GM19463 (cell line): ENCODE results near the gene MYPOP.

Source experiments
- ATAC-seq: cut with Tn5 transposase; IDR thresholded peaks from one replicate; pipeline ENCODE4 v1.9.1; 2021; ENCODE audit warnings: mild to moderate bottlenecking, moderate library complexity; ENCODE audit not compliant: unreplicated experiment

MYPOP gene, protein sequence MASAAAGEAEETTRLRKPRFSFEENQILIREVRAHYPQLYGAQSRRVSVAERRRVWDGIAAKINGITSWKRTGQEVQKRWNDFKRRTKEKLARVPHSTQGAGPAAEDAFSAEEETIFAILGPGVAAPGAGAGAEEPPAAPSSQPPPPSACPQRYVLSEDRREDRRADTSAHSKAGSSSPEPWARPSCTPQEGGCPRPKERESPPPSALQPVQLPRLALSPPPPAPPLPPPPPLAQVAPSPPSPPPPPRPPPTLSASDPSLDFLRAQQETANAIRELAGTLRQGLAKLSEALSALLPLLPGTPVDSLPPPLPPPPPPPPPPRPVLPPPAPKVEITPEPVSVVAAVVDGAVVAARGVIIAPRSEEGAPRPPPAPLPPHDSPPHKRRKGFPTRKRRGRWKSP

DNA sequence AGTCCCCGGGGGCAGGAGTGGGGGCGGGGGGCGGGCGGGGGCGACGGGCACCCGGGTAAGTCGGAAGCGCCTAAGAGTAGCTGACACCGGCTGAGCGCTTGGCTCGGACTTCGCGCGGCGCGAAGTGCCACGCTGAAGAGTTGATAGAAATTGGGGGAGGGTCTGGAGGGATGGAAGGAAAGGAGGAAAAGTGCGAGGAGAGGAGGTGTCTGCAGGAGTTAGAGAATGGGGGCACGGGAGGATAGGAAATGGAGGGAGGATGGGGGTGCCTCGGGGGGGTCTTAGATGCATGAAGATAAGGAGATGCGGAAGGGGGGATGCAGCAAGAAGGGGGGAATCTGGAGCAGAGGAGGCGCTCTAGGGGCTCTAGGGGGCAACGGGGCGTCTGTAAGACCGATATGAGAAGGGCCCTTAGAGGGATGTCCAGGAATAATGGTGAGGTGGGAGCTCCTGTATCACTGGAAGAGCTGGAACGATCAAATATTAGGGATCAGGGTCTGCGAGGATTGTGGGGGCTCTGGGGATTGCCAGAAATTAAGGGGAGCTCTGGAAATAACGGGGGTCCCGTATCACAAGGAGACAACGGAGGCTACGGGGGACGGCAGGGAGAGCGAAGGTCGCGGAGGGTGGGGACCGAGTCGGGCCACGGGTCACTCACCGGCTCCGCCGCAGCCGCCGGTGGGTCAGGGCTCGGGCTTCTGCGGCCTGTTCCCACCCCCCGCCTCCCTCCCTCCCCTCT is at the start of gene MYPOP:
Gene MYPOP (minus strand): TSS at position 702 of the 739 bp plus-strand sequence. CDS start 840 bp downstream, outside the sequence.
- ATAC-seq = no peak

DNA sequence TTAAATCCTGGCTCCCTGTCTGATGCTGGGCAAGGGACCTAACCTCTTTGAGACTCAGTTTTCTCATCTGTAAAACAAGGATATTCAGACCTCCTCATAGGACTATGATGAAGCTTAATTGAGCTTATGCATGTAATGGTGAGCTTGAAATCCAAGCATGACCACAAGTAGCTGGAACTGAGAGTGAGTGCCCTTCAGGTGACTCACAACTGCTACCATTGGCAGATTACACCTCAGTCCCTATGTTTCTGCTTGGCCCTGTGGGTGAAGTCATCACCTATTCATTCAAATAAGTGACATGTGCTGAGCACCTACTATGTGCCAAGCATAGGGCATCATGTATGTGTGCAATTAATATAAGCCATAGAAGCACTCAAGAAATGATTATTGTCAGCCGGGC is 45.5 kb upstream of the MYPOP start:
- no peak for ATAC-seq

DNA sequence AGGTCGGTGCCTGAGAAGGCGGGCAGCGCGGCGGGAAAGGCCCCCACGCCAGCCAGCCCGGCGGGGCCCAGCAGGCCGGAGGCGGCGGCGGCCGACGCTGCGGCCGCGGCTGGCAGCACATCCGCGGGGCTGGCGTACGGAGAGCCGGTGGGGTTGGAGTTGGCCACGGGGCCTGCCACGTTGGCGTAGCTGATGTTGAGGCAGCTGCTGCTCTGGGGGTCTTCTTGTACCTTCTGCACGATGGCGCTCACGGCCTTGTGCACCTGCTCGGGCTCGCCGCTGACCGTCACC is 38.0 kb upstream of the MYPOP start:
- no peak for ATAC-seq

DNA sequence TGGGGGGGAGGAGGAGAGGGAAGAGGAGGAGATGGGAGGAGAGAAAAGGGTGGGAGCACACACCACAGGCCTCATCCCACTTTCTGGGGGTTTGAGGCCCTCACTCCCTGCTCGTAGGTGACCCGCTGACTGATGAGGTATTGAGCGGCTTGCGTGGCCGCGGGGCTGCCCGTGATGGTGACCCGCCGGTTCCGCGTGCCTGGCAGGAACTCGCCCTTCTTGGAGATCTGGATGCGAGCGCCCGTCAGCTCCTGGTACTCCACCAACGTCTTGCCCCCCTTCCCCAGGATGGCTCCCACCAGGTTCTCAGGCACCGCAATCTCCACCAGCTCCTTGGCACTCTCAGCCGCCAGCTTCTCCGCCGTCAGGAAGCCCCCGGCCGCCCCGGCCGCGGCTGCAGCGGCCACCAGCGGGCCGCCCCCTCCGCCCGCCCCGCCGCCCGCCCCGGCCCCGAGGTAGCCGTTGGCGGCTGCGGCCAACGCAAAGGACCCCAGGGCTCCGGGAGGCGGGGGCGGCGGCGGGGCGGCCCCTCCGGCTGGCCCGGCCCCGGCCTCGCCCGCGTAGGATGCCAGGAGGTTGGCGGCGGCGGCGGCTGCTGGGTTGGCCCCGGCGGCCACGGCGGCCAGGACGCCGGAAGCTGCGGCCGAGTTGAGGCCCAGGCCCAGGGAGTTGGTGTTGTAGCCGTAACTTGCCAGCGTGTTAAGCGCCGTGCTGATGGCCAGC is 37.5 kb upstream of the MYPOP start:
- ATAC-seq = no peak

DNA sequence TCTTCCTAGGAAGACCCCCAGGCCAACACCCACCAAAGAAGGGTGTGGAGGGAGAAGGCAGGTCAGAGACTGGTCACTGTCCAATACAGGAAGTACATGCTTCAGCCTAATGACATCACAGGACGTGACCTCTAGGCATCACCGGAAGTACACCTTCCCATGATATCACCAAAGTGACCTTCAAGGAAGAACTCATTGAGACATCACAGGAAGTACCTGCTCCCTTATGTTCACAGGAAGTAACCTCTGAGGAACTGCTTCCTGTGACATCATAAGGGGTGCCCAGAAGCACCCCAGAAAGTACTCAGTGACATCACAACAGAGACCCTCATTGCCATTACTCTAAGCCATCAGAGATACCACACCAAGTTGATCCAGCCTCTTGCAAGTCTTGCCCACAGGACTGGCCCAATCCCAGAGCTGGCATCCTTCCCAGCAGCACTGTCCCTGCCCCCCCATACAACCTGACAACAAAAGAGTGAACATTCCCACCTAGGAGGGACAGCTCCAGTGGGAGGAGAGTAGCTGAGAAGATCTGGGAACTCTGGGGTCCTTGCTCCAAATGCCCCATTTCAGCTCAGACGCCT is 36.4 kb upstream of the MYPOP start:
- ATAC-seq = no peak

DNA sequence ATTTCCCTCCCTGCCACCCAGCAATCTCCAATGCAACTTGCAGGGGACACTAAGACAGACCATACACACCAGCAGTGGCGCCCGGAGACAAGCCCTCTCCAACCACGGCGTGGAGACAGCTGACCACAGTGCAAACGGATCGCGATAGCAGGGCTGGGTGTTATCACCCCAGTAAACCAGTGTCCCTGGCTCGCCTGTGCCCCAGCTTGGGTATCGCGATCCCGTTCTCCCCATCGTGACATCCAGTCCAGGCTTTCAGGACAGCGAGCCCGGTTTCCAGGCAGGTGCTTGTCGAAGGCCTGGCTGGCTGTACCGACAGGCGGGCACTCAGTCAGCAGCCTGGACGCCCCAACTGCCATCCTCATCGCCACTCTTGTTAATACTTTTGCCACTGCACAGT is 32.9 kb upstream of the MYPOP start:
- ATAC-seq = no peak

DNA sequence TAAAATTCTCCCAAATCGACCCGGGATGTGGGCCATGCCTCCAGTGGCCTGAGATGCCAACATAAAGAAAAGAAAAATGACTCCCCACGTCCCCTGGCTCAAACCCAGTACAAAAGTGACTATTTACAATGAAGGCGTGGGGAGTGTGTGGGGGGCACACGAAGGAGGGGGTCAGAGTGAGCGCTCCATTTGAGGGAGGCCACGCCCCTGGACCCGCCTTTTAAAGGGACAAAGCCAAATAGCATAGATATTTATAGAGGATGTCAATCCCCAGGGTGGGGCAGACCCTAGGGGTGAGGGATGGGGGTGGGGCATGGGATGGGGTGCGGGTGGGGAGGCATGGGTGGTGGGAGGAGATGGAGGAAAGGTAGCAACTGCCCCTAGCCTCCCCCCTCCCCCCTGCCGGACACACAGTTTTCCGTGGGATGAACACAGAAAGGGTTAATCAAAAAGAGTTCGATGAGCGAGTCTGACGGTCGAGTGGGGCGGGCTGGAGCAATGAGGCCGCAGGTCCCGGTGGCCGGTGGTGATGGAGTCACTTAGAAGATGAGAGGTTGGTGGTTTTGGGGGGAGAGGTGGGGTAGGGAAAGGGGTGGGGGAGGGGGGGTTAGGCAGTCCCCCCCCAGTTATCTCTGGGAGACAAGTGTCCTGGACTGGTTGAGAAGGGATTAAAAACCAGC is 32.3 kb upstream of the MYPOP start:
- no peak for ATAC-seq

DNA sequence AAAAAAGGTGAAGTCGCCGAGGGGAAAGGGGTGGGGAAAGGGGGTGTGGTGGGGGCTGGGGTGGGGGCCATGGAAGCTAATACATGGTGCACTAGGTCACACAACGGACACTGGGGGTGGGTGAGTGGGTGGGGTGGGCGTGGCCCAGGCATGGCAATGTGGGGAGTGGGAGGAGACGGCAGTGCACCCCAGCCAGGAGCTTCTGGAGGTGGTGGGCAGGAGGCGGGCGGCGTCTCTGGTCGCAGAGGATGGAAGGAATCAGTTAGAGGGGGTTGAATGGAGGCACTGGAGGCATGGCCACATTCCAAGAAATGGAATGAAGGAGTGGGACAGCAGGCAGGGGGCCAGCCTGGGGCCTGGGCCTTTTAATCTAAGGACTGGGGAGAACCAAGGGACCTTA is 31.3 kb upstream of the MYPOP start:
- ATAC-seq = no peak

DNA sequence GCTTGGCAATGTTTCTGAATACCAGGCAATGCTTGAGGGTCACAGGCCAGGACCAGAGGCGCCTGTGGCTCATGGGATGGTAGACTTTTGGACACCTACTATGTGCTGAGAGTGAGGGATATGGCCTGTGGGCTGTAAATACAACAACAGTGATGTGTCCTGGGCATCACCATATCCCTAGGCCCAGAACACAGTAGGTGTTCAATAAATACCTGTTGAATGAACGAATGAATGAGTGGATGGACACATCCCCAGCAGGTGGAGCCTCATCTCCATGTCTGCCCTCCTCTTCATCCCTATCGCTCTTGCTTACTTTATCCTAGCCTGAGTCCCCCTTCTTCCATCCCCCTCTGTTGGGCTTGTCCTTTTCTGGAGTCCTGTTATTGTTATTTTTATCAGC is 28.6 kb upstream of the MYPOP start:
- ATAC-seq = no peak

DNA sequence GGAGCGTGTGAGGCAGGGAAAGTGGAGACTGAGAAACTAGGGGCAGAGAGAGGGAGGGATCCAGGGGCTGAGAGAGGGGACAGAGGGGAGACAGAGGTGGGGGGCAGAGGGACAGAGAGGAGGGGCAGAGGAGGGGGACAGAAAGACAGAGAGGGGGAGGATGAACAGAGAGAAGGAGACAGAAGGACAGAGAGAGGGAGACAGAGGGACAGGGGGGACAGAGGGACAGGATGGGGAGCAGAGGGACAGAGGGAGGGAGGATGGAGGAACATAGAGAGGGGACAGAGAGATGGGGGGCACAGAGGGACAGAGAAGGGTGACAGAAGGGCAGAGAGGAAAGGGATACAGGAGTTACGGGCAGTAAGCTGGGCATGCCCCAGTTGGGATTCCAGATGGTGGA is 26.8 kb upstream of the MYPOP start:
- no peak for ATAC-seq

DNA sequence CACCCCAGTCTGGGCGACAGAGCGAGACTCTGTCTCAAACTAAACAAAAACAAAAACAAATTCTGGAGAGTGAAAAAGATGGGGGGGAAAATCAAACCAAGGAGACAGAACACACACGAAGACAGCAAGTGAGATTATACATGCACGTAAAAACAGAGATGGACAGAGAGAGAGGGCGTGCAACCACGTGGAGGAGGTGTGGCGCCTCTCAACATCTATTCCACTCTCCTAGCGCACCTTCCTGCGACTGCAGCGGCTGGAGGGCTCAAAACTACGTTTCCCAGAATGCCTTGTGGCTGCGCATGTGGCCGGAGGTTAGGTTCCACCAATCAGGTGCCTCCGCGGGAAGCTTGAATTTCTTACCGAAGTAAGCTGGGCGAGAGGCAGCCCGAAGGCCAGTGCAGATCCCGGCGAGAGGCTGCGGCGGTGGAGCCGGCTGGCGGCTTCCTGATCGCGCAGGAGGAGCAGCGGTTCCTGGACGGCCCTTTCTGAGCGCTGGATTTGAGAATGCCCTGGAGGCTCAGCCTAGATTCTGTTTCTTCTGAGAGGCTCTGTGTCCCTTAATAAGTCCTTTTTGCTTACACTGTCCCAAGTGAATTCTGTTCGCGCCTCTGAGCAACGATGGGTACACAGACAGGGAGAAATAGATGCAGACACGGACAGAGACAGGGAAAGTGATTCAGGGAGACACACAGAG is 25.3 kb upstream of the MYPOP start:
- ATAC-seq = no peak

DNA sequence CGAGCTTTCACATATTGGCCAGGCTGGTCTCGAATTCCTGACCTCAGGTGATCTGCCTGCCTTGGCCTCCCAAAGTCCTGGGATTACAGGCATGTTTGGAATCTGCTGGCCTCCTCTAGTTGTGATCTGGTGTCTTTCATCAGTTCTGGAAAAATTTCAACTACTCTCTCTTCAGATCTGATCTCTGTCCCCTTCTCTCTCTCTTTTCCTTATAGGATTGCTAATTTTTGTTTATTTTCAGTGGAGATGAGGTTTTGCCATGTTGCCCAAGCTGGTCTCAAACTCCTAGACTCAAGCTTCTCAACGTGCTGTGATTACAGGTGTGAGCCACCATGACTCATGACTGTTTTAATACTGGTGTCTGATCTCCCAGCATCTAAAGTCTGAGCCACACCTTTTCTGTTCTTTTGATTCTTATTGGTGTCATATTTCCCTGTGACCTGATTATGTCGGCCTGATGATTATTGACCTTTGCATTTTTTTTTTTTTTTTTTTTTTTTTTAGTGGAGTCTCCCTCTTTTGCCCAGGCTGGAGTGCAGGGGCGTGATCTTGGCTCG is 22.6 kb upstream of the MYPOP start:
- no peak for ATAC-seq

DNA sequence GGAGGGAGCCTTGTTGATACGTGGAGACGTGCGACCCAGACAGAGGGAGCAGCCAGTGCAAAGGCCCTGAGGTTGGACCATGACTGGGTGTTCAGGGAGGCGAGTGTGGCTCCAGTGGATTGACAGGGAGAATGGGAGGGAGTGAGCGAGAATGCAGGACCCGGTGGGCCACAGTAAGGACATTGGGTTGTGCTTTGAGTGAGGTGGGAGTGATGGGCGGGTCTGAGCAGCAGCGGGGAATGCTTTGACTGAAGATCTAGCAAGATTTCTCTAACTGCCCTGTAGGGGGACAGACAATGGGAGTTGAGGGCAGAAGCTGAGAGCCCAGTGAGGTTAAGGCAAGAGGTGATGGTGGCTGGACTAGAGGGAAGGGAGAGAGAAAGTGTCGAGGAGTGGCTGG is 19.9 kb upstream of the MYPOP start:
- ATAC-seq = no peak

DNA sequence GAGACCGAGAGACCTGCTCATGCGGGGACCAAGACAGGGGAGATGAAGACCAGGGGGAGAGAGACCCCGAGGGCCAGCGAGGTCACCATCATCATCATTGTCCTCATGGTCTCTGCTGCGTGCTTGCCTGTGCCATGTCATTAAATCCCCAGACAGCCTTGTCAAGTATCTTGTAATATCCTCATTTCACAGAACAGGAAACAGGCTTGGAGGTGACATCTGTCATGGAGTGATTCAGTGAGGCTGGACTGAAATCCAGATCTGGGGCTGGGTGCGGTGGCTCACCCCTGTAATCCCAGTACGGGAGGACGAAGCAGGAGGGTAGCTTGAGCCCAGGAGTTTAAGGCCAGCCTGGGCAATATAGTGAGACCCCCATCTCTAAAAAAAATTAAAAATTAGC is 18.0 kb upstream of the MYPOP start:
- no peak for ATAC-seq

DNA sequence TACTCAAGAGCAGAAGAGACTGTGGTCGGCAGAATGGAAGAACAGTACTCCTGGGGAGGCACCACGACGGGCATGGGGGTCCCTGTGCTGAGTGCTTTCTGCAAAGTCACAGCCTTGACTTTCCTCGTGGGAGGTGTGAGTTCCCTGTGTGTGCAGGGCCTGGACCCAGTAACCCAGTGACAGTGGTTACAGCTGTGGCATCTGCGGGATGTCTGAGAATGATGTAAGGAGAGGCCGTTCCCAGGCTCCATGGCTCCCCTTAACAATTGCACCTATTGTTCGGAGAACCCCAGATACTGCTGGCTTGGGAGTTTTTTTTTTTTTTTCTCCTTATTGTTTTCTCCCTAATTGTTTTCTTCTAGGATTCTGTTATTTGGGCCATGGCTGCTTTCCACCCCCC is 17.3 kb upstream of the MYPOP start:
- ATAC-seq = no peak

DNA sequence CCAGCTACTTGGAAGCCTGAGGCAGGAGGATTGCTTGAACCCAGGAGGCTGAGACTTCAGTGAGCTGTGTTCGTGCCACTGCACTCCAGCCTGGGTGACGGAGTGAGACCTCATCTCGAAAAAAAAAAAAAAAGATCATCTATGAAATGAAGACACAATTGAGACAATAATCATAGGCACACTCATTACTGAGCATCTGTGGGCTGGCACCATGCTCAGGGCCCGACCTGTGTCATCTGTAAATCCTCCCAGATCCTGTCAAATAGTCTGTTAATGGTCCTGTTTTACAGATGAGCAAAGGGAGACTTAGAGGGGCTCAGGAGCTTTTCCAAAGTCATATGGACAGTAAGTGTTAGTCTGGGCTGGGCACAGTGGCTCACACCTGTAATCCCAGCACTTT is 16.3 kb upstream of the MYPOP start:
- ATAC-seq = no peak

DNA sequence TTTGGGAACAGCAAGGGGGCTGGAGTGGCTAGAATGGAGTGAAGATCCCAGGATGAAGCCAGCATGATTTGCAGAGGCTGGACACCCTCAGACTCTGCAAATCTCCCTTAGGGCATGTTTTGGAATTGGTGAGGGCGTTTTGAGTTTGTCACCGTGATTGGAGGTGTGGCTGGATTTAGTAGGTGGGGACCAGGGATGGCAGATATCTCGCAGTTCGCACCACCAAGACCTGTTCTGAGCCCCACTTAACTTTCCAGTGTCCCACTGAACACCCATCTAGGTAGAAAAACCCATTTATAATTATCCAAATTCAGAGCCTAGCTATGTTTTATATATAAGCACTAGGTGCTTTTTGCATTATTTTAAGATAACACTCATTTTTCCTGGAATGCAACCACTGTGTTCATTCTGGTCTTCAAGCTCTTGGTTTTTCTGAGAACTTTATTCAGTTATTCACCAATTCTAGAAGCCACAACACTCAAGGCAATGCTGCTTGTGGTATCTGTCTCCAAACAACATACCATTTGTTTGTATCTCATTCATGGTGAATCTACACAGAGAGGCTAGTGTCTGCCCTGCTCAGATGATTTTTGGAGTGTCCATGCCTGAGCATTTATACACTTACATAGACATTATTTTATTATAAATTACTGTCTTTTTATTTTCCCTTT is 15.1 kb upstream of the MYPOP start:
- ATAC-seq = no peak

DNA sequence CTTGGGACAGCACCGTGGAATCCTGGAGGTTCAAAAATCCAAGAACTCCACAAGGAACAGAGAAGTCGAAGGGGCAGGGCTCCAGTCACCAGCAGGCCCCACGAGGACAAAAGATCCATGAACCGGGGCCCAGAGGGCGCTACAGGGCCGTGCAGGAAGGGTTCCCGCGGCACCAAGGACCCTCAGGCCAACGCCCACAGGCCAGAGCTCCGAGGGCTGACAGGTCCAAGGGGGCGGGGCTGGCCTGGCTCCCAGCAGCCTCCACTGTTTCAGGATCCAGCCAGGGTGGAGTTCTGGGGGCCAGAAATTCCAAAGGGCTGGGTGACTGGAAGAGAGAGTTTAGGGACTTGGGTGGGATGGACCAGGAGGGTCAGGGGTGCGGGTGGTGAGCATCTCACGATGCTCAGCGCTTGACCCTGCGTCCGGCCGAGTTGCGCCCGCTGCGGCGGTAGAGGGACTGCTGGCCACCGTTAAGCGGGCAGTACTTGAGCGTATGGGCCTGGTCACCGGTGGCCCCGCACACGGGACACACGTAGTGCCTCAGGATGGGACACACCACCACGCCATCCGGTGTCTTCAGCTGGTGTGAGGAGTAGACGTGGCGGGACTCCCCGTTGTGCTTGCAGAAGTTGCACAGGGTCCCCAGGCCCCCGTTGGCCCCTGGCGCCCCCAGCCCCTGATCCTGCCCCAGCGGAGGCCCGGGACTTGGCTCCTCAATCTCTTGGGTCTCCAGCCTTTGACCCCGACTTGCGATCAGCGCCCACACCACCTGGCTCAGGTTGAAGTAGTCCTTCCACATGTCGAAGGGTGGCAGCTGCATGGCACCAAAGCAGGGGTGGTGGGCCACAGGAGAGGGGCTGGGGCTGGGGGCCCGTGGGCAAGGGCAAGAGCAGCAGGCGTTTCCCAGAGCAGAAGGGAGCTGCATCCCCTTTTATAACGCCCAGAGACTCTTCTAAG is 11.7 kb upstream of the MYPOP start, which contains the start of gene NANOS2:
Gene NANOS2 (minus strand): TSS at position 905 of the 957 bp plus-strand sequence. CDS start 85 bp downstream, at position 820.
- ATAC-seq = no peak
